NCI-H345 treated with DMSO at 0.1 percent for 48 hours (cell line): ENCODE data around the gene TANGO6.
A peak's percentile ranks its signal among the peaks of the same experiment; 100 is the strongest.

Source experiments
- DNase-seq: peaks from one replicate; lab custom pipeline; 2025; ENCODE audit not compliant: unreplicated experiment; lab: John Stamatoyannopoulos, UW

The TANGO6 gene

DNA sequence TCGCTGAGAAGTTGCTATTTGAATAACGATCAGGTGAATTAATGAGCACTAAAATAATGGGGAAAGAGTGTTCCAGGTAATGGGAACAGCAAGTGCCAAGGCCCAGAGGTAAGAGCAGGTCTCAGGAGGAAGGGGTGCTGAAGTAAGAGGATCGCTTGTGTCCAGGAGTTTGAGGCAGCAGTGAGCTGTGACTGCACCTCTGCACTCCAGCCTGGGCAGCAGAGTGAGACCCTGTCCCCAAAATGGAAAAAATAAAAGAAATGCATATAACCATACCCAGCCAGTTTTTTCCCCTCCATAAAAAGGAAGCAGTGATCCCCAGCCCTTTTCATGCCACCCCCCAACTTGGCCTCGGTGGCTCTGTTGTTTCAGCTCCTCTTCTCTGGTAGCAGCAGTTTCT, 245.4 kb downstream of the TANGO6 start:
- DNase-seq, result no peak

DNA sequence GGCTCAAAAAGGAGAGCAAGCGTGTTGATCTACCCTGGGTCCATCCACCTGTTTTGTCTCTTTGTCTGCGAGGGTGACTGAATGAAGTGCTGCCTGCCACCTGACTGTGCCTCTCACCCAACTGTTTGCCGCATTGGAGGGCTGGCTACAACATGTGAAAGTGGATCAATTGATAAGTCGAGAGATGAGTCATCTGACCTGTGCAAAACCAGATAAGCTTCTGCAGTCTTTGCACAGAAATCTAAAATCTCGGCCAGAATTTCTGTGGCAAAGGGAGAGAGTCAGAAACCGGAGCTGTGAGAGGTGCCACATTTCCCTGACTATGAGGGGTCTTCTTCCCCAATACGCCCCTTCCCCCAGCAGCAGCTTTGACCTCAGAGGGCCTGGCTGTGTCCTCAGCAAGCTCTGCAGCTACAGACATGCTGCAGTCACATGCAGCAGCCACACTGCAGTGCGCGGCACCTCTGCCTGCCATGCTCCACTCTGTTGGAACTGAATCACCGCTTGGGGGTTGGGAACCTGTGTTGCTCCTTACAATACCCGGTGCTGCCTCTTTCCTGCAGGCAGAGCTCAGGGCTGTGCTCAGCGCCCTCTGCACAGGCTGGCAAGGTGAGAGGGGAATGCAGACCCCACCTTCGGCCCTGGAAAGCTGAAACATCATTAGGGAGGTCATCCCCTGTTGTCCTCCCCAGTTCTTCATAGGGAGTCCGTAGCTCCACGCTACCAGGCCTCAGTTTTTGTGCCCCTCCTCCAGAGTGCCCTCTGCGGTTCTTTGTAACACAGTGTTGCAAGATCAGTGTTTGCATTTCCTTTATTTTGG, 246.0 kb downstream of the TANGO6 start:
- DNase-seq, result peak; percentile 17

DNA sequence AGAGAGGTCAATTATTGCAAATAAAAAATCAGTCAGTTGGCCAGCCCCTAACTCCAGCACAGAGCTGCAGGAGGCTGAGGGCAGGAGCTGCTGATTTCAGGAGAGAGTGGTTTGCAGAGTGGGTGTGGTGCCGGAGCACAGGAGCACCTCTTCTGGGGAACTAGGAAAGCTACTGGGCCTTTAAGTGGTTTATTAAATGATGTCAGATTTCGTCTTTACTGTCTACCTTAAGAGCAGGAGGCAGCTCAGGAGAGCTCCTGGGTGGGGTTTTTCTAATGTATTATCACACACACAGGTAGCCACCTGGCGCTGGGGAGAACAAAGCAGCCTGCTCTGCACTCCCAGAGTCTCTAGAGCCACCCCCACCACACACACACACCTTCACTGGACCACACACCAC, 250.6 kb downstream of the TANGO6 start:
- peak; percentile 20 for DNase-seq

DNA sequence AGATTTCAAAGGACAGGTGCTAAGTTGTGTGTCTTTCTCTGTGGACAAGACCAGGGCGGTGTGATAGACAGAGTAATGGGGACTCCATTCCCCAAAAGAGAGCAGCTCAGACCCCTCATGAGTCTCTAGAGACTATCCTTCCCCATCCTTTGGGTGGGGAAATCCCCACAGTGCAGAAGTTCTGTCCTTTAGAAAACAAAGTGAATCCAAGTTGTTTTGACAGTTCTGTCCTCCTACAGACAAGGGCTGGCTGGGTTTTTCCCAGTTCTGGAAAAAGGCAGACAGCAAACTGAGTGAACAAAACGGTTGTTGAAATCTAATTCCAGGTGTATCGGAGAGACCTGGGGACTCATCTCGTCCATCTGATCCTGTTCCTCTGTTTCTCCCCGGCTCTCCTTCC, 251.2 kb downstream of the TANGO6 start:
- DNase-seq, result no peak

DNA sequence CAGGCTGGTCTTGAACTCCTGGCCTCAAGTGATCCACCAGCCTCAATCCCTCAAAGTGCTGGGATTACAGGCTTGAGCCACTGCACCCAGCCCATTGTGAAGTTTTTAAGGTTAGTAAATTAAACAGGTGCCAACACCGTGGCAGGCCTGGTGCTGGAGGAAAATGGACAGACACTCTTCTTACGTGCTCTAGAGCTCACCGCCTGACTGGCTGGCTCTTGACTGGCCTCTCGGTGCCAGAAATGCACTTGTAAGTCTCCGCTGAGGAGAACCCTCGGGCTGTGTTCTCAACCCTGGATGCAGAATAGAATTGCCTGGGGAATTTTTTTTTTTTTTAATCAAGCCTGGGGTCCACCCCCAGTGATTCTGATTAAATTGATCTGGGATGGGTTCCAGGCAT, 251.9 kb downstream of the TANGO6 start:
- no peak for DNase-seq

DNA sequence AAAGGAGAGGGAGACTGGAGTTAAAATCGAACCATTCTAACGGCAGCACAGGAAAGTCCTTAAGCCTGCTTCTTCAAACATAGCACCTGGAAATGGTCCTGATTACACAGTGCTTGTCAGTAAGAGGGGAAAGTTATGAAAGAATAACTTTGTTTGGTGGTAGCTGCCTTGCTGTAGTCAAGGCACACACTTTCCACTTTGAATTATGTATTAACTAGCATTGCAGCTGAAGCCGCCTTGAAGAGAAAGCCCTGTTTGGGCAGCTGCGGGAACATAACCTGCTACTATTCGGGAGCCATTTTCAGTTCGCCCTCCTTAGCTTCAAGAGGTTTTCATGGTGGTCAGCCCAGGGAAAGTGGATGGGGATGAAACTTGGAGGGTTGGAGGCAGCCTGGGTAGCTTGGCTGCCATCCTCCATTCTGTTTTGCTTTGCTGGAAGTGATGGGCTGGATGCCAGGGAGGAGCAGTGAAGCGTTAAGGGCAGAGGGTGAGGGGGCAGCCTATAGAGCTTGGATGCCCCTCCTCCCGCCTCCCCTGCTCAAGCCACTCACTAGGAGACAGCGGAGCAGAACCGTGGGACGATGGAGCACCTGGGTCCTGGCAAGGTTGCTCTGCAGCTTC, 256.9 kb downstream of the TANGO6 start:
- DNase-seq, result peak; percentile 34

DNA sequence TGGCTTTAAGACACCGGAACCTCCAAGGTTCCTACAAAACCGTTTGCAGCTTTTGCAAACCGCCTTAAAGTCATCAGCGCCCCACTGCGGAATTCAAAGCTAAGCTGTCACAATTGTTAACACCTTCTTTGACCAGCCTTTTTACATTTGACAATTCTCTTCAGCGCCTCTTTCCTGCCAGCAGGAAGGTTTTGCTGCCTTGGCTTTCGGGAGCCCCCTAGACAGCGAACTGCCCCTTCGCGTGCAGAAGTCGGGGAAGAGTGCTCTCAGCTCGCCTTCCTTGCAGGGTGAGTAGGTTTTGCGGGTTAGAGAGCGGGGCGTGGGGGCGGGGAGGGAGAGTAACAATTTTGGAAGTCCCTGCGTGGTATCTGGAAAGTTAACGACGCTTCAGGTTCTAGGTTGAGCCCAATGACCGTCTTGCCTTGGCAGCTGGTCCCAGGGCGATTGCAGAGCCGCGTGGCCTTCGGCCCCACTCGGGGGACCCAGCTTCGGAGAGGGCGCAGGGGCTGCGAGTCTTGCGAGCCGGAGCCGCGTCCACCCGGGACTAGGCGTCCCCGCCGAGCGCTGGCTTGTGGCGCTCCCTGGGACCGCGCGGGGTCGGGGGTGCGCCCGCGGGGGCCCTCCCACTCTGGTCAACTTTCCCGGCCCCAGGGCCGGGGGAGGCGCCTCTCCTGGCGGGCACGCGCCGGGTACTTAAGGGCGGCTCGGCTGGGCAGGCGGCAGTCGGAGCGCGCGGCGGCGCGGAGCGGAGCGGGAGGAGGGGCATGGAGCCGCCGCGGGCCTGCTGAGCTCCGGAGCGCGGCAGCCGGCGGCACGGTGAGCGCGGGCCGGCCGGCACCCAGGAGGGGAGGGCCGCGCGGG, 262.4 kb downstream of the TANGO6 start, which contains the start of gene HAS3:
Gene HAS3 (plus strand): TSS at position 153 of the 861 bp plus-strand sequence. CDS start 3,743 bp downstream, outside the sequence.
- DNase-seq, result no peak

DNA sequence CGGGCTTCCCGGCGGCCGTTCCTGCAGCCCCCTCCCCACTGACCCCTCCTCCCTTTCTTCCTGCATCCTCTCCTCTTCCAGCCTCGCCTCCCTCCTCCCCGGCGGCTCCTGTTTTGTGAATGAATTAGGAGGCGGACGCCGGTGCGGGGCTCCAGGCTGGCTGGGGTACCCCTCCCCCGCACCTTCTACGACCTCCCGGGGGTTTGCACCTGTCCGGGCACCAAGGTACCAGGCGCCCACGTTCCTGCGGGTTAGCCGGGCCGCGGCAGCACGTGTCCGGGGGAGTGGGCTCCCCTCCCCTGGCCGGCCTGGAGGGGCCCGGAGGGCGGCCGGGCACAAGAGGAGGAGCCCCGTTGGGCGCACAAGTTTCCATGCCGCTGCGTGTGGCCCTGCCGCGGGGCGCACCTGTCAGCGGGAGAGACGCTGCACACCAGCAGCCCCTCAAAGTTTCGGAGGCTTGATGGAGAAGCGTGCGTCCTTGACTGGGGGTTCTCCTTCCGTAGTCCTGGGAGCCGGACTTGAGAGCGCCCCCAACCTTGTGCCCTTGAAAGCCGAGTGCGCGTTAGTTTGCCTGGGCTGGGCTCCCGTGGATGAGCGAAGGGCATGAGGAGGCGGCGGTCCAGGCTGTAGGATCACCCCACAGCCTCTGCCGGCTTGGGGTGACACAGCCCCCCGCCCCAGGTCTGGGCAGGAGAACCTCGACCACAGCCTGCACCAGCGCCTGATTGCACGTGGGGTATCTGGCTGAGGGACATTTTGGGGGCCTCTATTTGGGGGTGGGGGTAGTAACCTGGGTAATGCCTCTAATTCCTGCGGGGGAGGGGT, 263.4 kb downstream of the TANGO6 start:
- no peak for DNase-seq

DNA sequence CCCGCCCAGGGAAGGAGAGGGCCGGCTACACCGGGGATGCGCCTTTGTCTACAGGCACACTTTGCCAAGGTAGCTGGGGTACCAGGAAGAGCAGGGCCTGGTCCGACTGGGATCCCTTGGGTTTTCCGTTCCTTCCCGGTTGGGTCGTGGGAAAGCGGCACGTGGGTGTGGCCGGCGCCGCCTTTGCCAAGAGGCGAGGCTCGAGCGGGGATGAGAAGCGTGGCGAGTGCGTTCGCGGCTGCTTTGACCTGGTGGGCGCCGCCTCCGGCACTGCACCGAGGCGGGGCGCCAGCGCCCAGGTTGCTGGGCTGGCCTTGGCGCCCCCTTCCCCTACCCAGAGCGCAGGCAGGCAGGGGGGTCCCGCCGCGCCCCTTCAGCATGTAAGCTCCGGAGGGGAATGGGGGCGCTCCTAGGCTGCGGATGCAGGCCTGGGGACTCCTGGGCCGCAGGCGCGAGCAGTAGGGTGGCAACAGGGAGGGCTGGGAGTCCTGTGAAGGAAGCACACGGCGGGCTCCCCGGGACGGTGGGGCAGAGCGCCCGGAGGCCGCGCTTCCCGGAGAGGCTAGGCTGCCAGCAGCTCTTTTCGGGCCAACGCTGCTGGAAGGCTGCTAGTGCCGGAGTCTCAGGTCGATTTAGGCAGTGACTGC, 264.1 kb downstream of the TANGO6 start:
- DNase-seq, result no peak

DNA sequence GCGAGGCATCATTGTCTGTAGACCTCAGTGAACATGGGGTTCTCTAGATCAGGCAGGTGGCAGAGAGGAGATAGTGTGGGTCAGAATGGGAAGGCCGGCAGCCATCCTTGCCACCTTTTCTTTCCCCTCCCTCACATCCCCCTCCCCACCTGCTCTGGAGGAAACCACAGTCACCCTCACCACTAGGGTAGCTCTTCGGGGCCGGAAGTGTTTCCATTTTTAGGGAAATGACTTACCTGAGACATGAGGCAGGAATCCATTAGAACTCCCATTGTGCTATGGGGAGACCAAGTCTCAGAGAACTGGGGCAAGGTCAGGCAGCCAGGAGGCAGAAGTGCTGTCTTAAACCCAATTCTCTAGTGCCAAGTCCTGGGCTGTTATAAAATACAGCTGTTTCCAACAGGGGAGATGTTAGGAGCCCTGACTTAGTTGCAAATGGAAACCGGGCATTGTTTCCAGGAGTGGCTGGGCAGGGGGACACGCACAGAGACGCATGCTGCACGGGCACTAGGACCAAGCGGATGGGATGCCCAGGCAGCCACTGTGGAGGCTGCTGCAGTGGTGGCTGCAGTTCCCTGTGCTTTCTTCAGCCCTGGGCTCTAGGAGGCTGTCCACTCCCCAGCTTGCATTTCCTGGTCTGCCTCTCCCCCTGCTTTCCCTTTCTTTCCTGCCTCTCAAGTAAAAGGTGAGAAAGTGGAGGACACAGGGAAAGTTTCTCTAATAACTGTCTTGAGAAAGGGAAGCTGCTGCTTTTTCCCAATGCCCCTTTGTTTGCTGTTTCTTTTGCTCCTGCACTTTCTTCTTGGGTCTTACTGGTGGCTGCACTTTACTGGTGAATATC, 265.0 kb downstream of the TANGO6 start:
- DNase-seq, result no peak

DNA sequence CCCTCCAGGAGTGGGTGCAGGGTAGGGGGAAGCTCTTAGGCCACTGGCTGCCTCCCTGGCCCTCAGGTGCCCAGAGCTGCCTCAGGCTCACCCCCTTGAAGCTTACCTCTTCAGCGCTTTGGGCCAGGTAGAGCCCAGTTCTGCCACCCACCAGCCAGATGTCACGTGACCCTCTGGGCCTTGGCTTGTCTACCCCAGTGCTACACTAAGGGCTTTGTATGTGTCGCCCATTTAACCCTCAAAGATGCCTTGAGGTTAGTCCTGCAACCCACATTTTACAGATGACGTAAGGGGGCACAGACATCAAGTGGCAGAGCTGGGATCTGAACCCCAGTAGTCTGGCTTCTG, 265.5 kb downstream of the TANGO6 start:
- no peak for DNase-seq

DNA sequence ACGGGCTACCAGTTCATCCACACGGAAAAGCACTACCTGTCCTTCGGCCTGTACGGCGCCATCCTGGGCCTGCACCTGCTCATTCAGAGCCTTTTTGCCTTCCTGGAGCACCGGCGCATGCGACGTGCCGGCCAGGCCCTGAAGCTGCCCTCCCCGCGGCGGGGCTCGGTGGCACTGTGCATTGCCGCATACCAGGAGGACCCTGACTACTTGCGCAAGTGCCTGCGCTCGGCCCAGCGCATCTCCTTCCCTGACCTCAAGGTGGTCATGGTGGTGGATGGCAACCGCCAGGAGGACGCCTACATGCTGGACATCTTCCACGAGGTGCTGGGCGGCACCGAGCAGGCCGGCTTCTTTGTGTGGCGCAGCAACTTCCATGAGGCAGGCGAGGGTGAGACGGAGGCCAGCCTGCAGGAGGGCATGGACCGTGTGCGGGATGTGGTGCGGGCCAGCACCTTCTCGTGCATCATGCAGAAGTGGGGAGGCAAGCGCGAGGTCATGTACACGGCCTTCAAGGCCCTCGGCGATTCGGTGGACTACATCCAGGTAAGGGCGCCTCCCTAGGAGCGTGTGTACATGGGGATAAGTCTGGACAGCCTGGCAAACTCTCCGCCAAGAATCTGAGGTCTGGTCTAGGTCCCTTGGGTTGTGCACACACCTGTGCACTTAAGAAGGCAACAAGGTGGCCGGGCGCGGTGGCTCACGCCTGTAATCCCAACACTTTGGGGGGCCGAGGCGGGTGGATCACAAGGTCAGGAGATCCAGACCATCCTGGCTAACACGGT, 266.3 kb downstream of the TANGO6 start:
- DNase-seq, result no peak

DNA sequence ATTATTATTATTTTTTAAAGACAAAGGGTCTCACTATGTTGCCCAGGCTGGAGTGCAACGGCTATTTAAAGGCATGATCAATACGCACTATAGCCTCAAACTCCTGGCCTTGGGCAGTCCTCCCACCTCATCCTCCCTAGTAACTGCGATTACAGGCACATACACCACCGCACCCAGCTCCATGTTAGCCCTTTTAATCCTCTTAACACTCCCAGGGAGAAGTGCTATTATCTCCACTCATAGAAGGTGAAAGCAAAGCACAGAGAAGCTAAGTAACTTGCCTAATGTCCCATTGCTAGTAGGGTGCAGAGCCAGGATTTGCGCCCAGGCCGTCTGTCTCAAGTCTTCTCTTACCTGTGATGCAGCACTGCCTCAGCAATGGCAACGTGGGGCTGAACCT, 267.1 kb downstream of the TANGO6 start:
- no peak for DNase-seq

DNA sequence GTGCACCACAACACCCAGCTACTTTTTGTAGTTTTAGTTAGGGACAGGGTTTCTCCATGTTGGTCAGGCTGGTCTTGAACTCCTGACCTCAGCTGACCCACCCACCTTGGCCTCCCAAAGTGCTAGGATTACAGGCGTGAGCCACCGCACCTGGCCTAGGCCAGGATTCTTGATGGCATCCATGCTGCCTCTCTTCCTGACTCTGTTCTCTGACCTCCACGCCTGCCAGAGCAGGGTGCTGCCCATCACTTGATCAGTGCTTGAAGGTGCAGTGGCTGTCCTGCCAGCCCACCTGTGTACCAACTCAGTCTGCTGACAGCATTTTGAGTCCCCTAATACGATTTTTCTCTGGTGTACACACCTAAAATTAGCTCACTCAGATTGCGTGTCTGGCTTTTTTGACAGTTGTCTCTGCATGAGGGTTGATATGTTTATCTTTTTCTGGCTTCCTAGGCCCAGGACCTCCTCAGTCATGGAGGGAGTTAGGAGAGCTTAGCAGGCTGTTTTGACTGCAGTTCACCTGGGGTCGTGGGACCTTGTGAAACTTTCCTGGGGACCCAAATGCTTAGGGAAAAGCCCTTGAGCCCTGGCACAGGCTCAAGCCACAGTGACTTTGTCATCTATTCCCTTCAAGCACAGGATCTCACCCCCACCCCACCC, 268.0 kb downstream of the TANGO6 start:
- no peak for DNase-seq

DNA sequence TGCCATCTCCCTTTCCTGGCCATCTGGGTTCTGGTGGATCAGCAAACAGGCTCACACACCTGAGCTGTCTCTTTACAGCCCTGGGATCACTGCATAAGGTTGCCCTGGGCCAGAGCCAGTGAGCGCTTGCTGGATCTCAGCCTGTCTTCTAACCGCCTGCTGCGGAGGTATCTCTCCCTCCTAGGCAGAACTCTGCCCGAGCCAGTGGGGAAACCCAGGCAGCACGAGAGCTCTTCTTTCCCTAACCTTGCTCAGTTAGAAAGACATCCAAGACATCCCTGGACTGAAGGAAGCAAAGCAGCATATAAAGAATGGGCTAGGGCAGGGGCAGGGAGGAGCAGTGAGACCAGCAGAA, 268.5 kb downstream of the TANGO6 start:
- no peak for DNase-seq

DNA sequence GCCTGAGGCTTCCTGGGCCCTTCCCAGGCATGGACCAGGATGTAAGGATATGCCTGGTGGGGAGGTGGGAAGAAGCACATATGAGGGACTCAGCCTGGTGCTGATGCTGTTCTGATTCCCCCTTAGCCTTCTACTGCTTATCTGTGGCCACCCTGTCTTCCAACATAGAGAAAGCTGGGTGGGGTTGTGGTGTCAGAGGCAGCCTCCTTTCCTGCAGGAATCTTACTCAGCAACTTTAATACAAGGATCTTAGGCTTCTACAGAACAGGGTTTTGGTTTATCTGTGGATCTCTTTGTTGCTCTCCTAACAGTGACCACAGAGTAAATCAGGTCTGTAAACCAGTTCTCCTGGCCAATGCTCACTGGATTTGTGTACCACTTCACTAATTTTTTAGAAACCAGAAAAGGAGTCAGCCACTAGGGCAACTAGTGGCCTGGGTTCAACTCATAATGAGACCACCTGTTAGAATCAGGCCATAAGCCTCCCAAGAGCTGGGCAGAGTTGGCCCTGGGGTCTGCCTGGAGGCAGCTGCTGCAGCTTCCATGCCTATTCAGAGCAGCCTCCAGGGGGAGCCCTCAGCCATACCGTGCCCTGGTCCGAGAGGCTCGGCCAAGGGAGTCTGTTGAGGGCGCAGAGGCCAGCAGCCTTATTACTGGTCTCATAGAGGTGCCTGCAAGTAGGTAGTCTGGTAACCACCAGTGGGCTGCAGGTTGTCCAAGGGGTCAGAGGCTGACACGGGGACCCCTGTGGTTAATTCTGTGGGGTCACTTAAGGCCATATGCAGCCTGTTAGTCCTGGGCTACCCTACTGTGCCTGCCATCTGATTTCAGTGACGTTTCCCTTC, 269.2 kb downstream of the TANGO6 start:
- DNase-seq, result no peak

DNA sequence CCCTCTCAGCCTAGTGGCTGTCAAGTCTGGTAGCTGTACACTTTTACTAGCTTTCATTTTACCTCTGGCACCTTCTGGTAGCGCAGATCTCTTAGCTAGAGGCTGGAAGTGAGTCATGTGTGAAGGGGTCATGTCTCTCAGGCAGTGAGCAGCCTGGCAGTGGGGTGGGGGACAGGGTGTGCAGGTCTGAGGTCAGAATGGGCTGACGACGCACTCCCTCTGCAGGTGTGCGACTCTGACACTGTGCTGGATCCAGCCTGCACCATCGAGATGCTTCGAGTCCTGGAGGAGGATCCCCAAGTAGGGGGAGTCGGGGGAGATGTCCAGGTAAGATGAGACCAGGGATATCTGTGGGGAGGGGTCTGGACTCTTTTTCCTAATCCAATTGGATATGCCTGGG, 269.9 kb downstream of the TANGO6 start:
- no peak for DNase-seq
